IPS-11a (cell line): ENCODE data around the gene ANKRD60.

ENCODE experiments used
- H3K4me3 ChIP-seq: one replicate; pipeline ENCODE4 v1.5.1; 2013; ENCODE audit warnings: low read depth, low read length, control low read depth

Gene ANKRD60

DNA sequence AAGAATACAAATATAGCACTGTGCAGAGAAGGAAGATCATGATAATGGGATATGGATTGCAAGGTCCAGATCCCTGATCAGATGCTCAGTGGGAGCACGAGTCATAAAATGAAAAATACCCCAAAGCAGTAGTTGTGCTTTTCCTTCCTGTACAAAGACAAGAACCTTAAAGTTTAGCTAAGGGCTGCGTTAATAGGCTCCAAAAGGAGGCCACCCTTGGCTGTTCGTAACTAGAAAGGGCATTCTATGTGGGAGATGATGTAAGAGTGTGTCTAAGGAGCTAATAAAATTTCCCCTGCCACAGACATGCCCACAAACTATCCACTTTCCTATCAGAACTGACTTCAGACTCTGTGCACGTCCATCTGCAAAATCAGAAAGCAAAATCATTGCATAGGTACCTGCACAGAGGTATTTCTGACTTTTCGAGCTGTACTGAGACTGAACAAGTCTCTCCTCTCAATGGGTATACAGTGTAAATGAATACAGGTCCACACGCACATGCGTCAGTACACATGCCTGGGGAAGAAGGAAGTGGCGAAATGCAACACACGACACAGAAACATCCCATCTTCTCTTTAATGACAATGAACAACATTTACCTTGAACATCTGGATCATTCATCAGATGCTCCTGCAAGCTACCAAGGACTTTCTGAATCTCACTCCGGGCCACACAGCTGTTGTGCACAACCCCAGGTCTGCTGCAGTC, 16.9 kb upstream of the ANKRD60 start:
- no peak overlapping the region for H3K4me3 ChIP-seq

GRCh38 chr20:58244517-58245030, 16.1 kb upstream of the ANKRD60 start:
- H3K4me3 ChIP-seq = no peak overlapping the region

GRCh38 chr20:58243653-58244410, 15.4 kb upstream of the ANKRD60 start:
- H3K4me3 ChIP-seq = no peak overlapping the region

GRCh38 chr20:58242824-58243223, 14.4 kb upstream of the ANKRD60 start:
- H3K4me3 ChIP-seq = no peak overlapping the region

- no peak overlapping the region for H3K4me3 ChIP-seq
These were observed 13.5 kb upstream of the ANKRD60 start for GRCh38 chr20:58241766-58242465.

- no peak overlapping the region for H3K4me3 ChIP-seq
These were observed 12.0 kb upstream of the ANKRD60 start for GRCh38 chr20:58240471-58240870.

GRCh38 chr20:58239216-58239615, 10.8 kb upstream of the ANKRD60 start:
- no peak overlapping the region for H3K4me3 ChIP-seq

DNA sequence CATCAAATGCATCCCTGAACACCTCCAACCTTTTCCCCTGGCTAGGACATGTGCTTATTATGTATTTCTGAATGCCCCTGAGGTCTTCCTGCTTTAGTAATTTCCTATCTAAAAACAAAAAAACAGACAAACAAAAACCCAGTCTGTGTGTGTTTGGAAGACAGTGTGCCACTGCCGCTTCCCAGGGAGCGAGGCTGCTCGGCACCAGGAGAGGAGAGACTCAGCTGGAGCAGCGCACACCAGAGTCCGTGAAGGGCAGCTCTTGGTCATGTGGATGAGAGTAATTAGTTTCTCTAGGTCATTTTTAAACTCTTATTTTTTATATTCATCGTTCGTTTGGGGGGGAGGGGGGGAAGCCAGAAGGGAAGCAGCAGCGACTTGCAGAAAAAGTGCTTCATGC, 10.0 kb upstream of the ANKRD60 start:
- no peak overlapping the region for H3K4me3 ChIP-seq

DNA sequence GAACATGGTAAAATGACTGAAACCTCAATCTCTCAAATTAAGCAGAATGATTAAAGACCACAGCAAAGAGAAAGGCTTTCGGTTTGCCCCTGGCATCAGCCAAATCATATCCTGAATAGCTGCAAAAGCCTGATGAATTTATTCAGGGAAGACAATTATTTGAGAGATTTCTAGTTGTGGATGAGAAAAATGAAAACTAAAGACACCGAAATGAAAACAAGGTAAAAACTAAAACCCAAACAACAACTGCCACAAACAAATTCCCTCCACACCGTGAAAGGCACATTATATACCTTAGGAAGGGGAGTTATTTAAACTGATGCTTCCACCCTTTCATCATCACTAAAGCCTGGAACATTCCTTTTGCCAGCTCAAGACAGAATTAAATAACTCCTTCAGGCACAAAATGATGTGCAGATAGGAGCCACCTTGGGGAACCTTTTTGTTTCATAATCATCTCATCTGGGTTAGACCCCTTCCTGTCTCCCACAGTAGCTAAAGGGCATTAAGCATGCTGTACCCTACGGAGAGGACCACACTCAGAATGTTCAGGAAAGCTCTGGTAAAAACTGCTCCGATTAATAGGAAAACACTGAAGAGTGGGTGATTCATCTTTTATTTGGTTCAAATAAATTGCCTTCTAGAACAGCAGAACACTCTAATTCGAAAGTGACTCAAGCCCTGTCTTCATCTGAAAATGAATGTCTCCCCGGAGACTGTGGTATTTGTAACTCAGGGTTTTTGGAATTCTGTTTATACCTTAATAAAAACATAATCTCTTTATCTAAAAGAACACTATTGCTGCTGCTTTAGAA, 9.1 kb upstream of the ANKRD60 start:
- H3K4me3 ChIP-seq = no peak overlapping the region

DNA sequence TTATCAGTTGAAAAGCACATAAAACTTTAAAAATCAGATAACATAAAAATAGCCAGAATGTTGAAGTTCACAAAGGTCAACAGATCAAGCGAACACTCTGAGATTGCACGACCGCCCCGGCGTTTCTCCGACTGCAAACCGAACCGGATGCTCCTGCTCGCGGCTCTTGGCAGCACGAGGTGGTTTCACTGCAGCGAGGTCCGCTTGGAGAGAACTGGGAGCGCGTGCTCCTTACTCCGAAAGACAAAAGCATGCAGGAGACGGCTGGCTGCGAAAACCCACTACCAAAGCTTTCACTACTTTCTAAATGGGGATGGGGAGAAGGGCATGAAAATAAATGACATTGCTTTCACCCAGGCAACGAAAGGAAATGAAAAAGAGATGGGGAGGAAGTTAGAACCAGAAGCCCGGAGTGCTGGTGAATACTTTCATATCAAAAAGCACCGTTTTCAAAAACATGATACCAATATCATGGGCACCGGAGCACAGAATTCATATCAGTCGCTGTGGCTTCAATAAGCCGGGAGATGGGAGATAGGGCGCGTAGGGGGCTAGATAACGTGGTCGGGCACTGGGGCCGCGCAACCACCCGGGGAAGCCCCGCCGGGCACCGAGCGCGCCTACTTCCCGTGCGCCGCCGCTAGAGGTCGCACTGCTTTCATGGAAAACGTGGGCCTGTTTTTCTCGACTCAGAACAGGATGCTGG, 8.3 kb upstream of the ANKRD60 start:
- H3K4me3 ChIP-seq = peak overlapping the region; percentile 44

DNA sequence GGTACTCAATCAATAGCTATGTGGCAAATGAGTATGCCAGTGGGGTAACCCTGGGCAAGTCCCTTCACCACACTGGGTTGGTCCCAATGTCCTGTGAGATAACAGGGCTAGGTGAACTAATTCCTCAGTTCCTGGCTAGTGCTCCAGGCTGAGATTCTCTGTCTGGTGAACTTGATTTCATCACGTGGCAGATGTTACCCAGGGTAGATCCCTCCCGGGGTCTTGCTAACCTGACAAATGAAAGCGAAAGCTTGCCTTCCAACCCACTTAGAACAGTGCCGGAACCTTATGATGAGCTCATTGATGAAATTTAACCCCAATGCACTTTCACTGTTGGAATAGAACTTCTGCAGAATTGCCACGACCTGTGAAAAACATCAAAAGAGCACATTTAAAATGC, 6.6 kb upstream of the ANKRD60 start:
- no peak overlapping the region for H3K4me3 ChIP-seq

GRCh38 chr20:58233881-58234528, 5.6 kb upstream of the ANKRD60 start:
- H3K4me3 ChIP-seq = no peak overlapping the region

DNA sequence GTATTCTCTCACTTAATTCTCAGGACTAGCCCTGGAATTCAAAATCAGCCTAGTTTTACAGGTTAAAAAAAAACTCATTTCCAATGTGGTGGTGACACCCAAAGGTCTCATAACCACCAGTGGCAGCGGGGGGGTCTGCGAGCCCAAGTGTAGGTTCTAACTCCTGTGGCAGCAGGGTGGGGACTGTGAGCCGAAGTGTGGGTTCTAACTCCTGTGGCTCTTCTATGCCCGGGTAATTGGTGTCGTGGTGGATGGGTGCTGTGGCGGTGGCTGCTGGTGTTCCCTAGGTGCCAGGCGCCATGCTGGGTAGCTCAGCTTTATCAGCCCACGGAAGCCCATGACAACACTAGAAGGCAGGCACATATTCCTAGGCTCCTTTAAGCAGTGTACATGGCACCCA, 4.9 kb upstream of the ANKRD60 start:
- no peak overlapping the region for H3K4me3 ChIP-seq

- H3K4me3 ChIP-seq = no peak overlapping the region
These were observed 3.2 kb upstream of the ANKRD60 start for GRCh38 chr20:58231683-58232082.

- H3K4me3 ChIP-seq = peak overlapping the region; percentile 55
These were observed 845 bp upstream of the ANKRD60 start for GRCh38 chr20:58229198-58229798.

- H3K4me3 ChIP-seq = peak overlapping the region; percentile 42
These were observed 360 bp downstream of the ANKRD60 start for GRCh38 chr20:58228103-58228483.

DNA sequence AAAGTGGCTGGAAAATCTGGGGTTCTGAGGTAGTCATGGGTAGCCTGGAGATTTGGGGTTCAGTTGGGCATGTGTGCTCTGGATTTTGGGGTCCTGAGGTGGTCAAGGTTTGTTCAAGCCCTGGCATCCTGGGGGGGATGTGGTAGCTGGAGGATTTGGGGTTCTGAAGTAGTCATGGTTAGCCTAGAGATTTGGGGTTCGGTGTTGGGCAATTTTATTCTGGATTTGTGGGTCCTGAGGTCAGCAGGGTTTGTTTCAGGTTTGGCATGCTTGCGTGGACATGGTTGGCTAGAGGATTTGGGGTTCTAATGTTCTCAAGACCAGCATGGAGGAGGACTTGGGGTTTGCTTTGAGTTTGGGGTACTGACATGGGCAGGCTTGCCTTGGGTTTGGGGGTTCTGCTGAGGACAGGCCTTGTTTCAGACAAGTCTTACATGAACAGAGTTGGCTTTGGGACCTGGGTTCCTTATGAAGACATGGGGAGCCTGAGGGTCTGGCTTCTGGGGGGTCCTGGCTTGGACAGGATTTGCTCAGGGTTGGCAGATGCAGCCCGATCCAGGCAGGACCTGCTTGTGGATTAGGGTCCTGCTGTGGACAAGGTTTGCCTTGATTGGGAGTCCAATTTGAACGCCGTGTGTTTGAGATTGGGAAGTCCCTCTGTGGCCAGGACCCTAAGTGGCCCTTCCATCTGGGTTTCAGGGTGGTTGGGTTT, 906 bp downstream of the ANKRD60 start:
- H3K4me3 ChIP-seq = no peak overlapping the region

DNA sequence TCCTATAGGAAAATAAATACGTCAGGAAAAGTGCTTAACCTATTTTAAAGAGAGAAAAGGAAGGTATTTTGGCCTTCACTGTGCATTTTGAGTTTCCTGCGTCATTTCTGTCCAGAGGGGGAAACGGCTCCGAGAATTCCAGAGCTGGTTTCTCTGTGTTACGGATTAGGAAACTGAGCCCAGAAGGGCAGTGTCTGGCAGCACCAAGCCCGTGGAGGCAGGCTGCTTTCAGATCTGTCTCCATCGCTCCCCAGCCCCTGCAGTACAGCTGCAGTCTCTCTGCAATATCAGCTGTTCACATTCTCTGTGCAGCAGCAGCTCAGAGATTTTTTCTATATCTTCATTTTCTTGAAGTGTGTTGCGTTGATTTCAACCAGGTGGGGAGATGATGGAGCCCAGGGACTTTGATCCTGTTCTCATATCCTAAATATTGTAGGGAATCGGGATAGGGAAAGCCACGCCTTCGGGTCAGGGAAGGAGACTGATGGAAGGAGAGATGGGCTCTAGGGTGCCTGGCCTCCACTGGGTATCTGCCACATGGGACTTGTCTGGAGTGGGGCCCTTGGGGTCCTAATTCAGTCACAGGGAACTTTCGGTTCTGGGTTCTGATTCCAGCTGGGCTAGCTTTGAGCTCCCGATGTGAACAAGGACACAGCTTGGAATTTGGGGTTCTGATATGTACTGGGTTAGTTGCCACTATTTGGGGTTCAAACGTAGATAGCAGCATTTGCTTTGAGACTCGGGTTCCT, 2.8 kb downstream of the ANKRD60 start:
- H3K4me3 ChIP-seq = no peak overlapping the region
